PC-3 (cell line): ENCODE results near the gene ITSN1.

Source experiments
- CTCF ChIP-seq: fragments of 300-600 bp; sonication (generic); conservative IDR thresholded peaks from 2 replicates; pipeline ENCODE4 v1.5.1; 2017; ENCODE audit warnings: antibody characterized with exemption, low read depth, mild to moderate bottlenecking, low read length
- EZH2phosphoT487 ChIP-seq: fragments of 300-600 bp; sonication (generic); IDR thresholded peaks from 2 replicates; pipeline ENCODE4 v1.6.1; 2018; ENCODE audit warnings: mild to moderate bottlenecking, antibody characterized with exemption, low read length, borderline replicate concordance

DNA sequence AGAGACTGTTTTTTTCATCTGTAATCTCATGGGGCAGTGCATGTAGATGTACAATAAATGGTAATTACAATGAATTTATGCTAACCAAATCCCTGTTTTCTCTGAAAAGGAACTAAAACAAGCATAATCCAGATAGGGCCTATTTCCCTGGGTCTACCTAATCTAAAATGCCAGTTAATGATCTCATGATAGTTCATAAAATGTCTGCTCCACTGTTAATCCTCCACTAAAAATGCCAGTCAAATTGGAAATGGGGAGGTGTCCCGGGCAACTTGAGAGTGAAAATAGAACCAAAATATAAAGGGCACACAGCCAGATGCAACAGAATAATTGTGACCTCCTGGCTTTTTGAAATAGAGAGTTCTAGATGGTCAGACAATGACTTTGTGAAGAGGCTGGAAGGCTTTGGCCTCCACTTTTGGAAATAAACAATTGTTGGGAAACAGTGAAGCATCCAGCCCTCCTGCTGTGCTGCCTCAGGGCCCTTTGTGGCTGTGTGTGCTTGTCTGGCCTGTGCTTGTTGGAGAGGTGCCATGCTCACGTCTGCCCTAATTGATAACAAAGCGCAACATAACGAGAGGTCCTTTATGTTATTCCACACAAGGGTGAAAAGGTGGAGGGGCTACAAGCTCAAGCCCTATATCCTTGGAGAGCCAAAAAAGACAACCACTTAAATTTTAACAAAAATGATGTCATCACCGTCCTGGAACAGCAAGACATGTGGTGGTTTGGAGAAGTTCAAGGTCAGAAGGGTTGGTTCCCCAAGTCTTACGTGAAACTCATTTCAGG lies 175.6 kb downstream of the ITSN1 start:
- TF ChIP-seq EZH2phosphoT487 (no peak), CTCF (no peak)
